CD4-positive, alpha-beta T cell (primary cell): ENCODE measurements around the gene PRKN. TPM values are rescaled to one million over a fixed set of nuclear protein-coding genes. Genes with fewer than 3 reads are reported as not detected.

Experiments
- ATAC-seq: fragments of 200-7000 bp; cut with Tn5 transposase; one replicate; pipeline ENCODE4 v1.10.0; 2022; ENCODE audit warnings: mild to moderate bottlenecking; ENCODE audit not compliant: poor library complexity
- CTCF ChIA-PET: fragments of 350-600 bp; sonication (Branson Sonifier 250); formaldehyde crosslinking; loops from one replicate; lab custom pipeline; 2021; ENCODE audit warnings: antibody characterized with exemption, inconsistent platforms; lab: Charles Lee
- POLR2A ChIA-PET: fragments of 350-600 bp; sonication (Branson Sonifier 250); formaldehyde crosslinking; loops from one replicate; lab custom pipeline; 2021; ENCODE audit warnings: antibody characterized with exemption, inconsistent platforms; lab: Charles Lee
- DNase-seq, 14 experiments: peaks; one replicate each; pipeline ENCODE4 v3.0.0-alpha.2; 2013 to 2020; ENCODE audit warnings: mixed read lengths in 2 of 14
- H3K27ac ChIP-seq, 2 donors: one replicate each; pipeline versions ENCODE4 v1.5.1 to v1.7.0; 2013; ENCODE audit warnings: low read length in 2 of 2, low read depth in 1 of 2, mild to moderate bottlenecking in 1 of 2
- H3K27me3 ChIP-seq, 2 experiments: 1 replicate in 1 of 2; 2 replicates in 1 of 2; pipeline versions ENCODE4 v1.6.1 to v1.7.0; 2013; ENCODE audit warnings: low read length in 2 of 2, control low read depth in 1 of 2, mild to moderate bottlenecking in 1 of 2, moderate library complexity in 1 of 2; ENCODE audit not compliant: insufficient read depth in 2 of 2, control insufficient read depth in 1 of 2
- H3K36me3 ChIP-seq: one replicate; pipeline ENCODE4 v1.6.1; 2013; ENCODE audit warnings: low read length, control low read depth; ENCODE audit not compliant: insufficient read depth
- H3K4me1 ChIP-seq: one replicate; pipeline ENCODE4 v1.6.1; 2013; ENCODE audit warnings: low read length, control low read depth; ENCODE audit not compliant: insufficient read depth
- H3K4me3 ChIP-seq: one replicate; pipeline ENCODE4 v1.5.1; 2013; ENCODE audit warnings: mild to moderate bottlenecking, low read length, moderate library complexity
- H3K9me3 ChIP-seq, 2 experiments: 1 replicate in 1 of 2; 2 replicates in 1 of 2; pipeline versions ENCODE4 v1.6.1 to v1.7.0; 2013; ENCODE audit warnings: low read length in 2 of 2, mild to moderate bottlenecking in 2 of 2, control low read depth in 1 of 2, moderate library complexity in 1 of 2; ENCODE audit not compliant: control insufficient read depth in 1 of 2, insufficient read depth in 1 of 2
- H3K27ac Mint-ChIP-seq: one replicate; pipeline ENCODE4 v1.8.0; 2020; ENCODE audit warnings: mixed read lengths
- H3K27me3 Mint-ChIP-seq: one replicate; pipeline ENCODE4 v1.8.0; 2021; ENCODE audit warnings: mixed read lengths
- H3K36me3 Mint-ChIP-seq: one replicate; pipeline ENCODE4 v1.8.0; 2021; ENCODE audit warnings: low read depth, mixed read lengths
- H3K4me1 Mint-ChIP-seq: one replicate; pipeline ENCODE4 v1.8.0; 2021; ENCODE audit warnings: low read depth, mixed read lengths
- H3K4me3 Mint-ChIP-seq: one replicate; pipeline ENCODE4 v1.8.0; 2020; ENCODE audit warnings: mild to moderate bottlenecking, mixed read lengths
- H3K9me3 Mint-ChIP-seq: one replicate; pipeline ENCODE4 v1.8.0; 2020; ENCODE audit warnings: mixed read lengths
- CTCF ChIP-seq: fragments of 200-600 bp; IDR thresholded peaks from one replicate; pipeline ENCODE4 v1.8.0; 2022; ENCODE audit warnings: antibody characterized with exemption, mild to moderate bottlenecking
- intact Hi-C, 2 experiments: fragments of 100-400 bp; cut with DNase I in 1 of 2; cut with micrococcal nuclease in 1 of 2; formaldehyde crosslinking; loops; one replicate each; pipeline versions ENCODE4 v1.15.1 to v1.9.0; 2023 to 2025; cut with DNase I, micrococcal nuclease
- total RNA-seq, 174 experiments: library from RNA in 2 of 174; stranded (reverse) in 2 of 174; gene quantifications; one replicate each; pipeline ENCODE4 v1.2.3 and lab custom pipeline; 2021 to 2026

Gene PRKN
- total RNA-seq, 2 experiments from 2014 or later: 5.2 to 5.4 TPM

DNA sequence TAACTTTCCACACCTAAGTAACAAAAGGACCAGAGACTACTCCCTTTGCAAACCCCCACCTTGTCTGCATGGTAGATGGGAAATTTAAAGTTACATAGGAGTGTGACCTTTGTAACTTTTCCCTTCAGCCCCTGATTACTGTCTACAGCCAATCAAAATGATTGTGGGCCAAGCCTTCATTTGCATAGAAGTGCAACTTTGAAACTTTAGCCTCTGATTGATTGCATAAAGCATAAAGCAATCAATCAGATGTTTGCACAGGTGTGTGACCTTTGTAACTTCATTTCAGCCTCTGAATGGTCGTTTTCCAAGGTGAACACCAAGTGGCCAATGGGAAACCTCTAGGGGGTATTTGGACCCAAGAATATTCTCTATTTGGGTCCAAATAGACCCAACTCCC lies 46.1 kb downstream of the PRKN start:
- H3K9me3 ChIP-seq: no peaks in the 10 kb centered on the region
- Mint-ChIP-seq H3K4me1 (no peaks in the 10 kb centered on the region), H3K9me3 (no peaks in the 10 kb centered on the region), H3K27me3 (no peaks in the 10 kb centered on the region), H3K4me3 (no peak overlapping the region), H3K27ac (no peak overlapping the region), H3K36me3 (no peaks in the 10 kb centered on the region)
- intact Hi-C loops: no loop called here
- ChIA-PET POLR2A (no interaction called here), CTCF (no interaction called here)
- H3K27ac ChIP-seq: no peak overlapping the region
- H3K4me3 ChIP-seq: no peak overlapping the region
- DNase-seq: no peak
- no peaks in the 10 kb centered on the region for H3K36me3 ChIP-seq
- no peak for TF ChIP-seq CTCF
- H3K27me3 ChIP-seq: no peaks in the 10 kb centered on the region
- no peaks in the 10 kb centered on the region for H3K4me1 ChIP-seq
- ATAC-seq: no peak

- no peaks in the 10 kb centered on the region for H3K4me1 ChIP-seq
- no peak overlapping the region for H3K4me3 ChIP-seq
- H3K27ac Mint-ChIP-seq: no peak overlapping the region
- H3K4me1 Mint-ChIP-seq: no peaks in the 10 kb centered on the region
- H3K36me3 Mint-ChIP-seq: no peaks in the 10 kb centered on the region
- no peaks in the 10 kb centered on the region for H3K9me3 ChIP-seq
- TF ChIP-seq CTCF: no peak
- H3K27me3 Mint-ChIP-seq: no peaks in the 10 kb centered on the region
- H3K27me3 ChIP-seq: no peaks in the 10 kb centered on the region
- H3K4me3 Mint-ChIP-seq: no peak overlapping the region
- DNase-seq (no peak), ATAC-seq (no peak)
- ChIA-PET POLR2A (no interaction called here), CTCF (no interaction called here)
- H3K9me3 Mint-ChIP-seq: no peaks in the 10 kb centered on the region
- no peak overlapping the region for H3K27ac ChIP-seq
- intact Hi-C loops: no loop called here
- H3K36me3 ChIP-seq: no peaks in the 10 kb centered on the region
These were observed 46.7 kb downstream of the PRKN start for GRCh38 chr6:162680871-162681270.

- H3K27ac ChIP-seq: no peak overlapping the region
- H3K9me3 ChIP-seq: no peaks in the 10 kb centered on the region
- ChIA-PET POLR2A (no interaction called here), CTCF (no interaction called here)
- ATAC-seq (no peak), DNase-seq (no peak)
- H3K4me3 ChIP-seq: no peak overlapping the region
- no peak overlapping the region for H3K4me3 Mint-ChIP-seq
- intact Hi-C loops: no loop called here
- H3K27me3 ChIP-seq: no peaks in the 10 kb centered on the region
- no peak overlapping the region for H3K27ac Mint-ChIP-seq
- TF ChIP-seq CTCF: no peak
- no peaks in the 10 kb centered on the region for H3K36me3 ChIP-seq
- no peaks in the 10 kb centered on the region for H3K36me3 Mint-ChIP-seq
- no peaks in the 10 kb centered on the region for H3K9me3 Mint-ChIP-seq
- no peaks in the 10 kb centered on the region for H3K4me1 Mint-ChIP-seq
- no peaks in the 10 kb centered on the region for H3K27me3 Mint-ChIP-seq
- no peaks in the 10 kb centered on the region for H3K4me1 ChIP-seq
These were observed 47.2 kb downstream of the PRKN start for GRCh38 chr6:162680367-162680766.
